HEK293 (cell line): Measurements from ENCODE around the gene SLC25A11.

Experiments
- CTCF ChIP-seq: fragments of 450-650 bp; formaldehyde crosslinking; IDR thresholded peaks from 2 replicates; pipeline ENCODE4 v1.5.1; 2016; ENCODE audit warnings: missing biosample characterization, missing genetic modification characterization
- SETDB1 ChIP-seq: IDR thresholded peaks from one replicate; pipeline ENCODE4 v1.6.1; 2017; ENCODE audit warnings: mild to moderate bottlenecking, low read length, moderate library complexity, mixed read lengths; ENCODE audit not compliant: insufficient read length
- ZNF138 ChIP-seq: fragments of 450-650 bp; formaldehyde crosslinking; IDR thresholded peaks from 2 replicates; pipeline ENCODE4 v1.5.1; 2016; ENCODE audit warnings: missing biosample characterization, missing genetic modification characterization, borderline replicate concordance
- ZNF324 ChIP-seq: fragments of 450-650 bp; formaldehyde crosslinking; IDR thresholded peaks from 2 replicates; pipeline ENCODE4 v1.5.1; 2016; ENCODE audit warnings: missing biosample characterization, missing genetic modification characterization

GRCh38 chr17:4901648-4902344, 38.0 kb downstream of the SLC25A11 start:
- TF ChIP-seq CTCF (tag by site-specific recombination), result no peak
- no peak for TF ChIP-seq ZNF324 (tag by site-specific recombination)
- no peak for TF ChIP-seq SETDB1
- TF ChIP-seq ZNF138 (tag by site-specific recombination), result no peak
